Kidney (tissue), 14 donors: ENCODE data around the gene ASTN2. TPM values are rescaled to one million over a fixed set of nuclear protein-coding genes. Genes with fewer than 3 reads are reported as not detected.

ENCODE experiments used
- DNase-seq, 5 donors: peaks; one replicate each; pipeline ENCODE4 v3.0.0-alpha.2; 2013 to 2020
- FAIRE-seq: peaks from 2 replicates; lab custom pipeline; 2012; peaks lifted over from hg19 to GRCh38; lab: Jason Lieb, UNC
- H3K27ac ChIP-seq, 2 donors: one replicate each; pipeline ENCODE4 v1.7.0; 2013; ENCODE audit warnings: low read depth in 2 of 2, low read length in 2 of 2, inconsistent platforms in 1 of 2
- H3K27me3 ChIP-seq: one replicate; pipeline ENCODE4 v1.7.1; 2013; ENCODE audit warnings: low read length, inconsistent platforms; ENCODE audit not compliant: control insufficient read depth, insufficient read depth
- H3K36me3 ChIP-seq, 3 donors: one replicate each; pipeline versions ENCODE4 v1.7.0 to v1.7.1; 2013; ENCODE audit warnings: low read length in 3 of 3, control low read depth in 1 of 3, inconsistent platforms in 1 of 3; ENCODE audit not compliant: insufficient read depth in 3 of 3, control insufficient read depth in 2 of 3
- H3K4me1 ChIP-seq, 3 donors: one replicate each; pipeline versions ENCODE4 v1.7.0 to v1.7.1; 2013; ENCODE audit warnings: low read length in 3 of 3, inconsistent platforms in 1 of 3, low read depth in 1 of 3; ENCODE audit not compliant: control insufficient read depth in 2 of 3, insufficient read depth in 2 of 3
- H3K4me3 ChIP-seq, 3 donors: one replicate each; pipeline versions ENCODE4 v1.7.0 to v1.8.1; 2013; ENCODE audit warnings: low read length in 3 of 3, control low read depth in 1 of 3, inconsistent platforms in 1 of 3
- H3K9ac ChIP-seq, 3 donors: one replicate each; pipeline versions ENCODE4 v1.7.0 to v1.7.1; 2013; ENCODE audit warnings: low read length in 3 of 3, control low read depth in 1 of 3, inconsistent platforms in 1 of 3
- H3K9me3 ChIP-seq, 3 donors: one replicate each; pipeline versions ENCODE4 v1.7.0 to v1.7.1; 2013; ENCODE audit warnings: low read length in 3 of 3, control low read depth in 1 of 3, inconsistent platforms in 1 of 3; ENCODE audit not compliant: control insufficient read depth in 2 of 3, insufficient read depth in 1 of 3
- intact Hi-C: fragments of 100-400 bp; cut with DNase I; formaldehyde crosslinking; loops from one replicate; pipeline ENCODE4 v1.11.1; 2022
- polyA plus RNA-seq: library from polyadenylated mRNA; stranded (reverse); fragments of 350-450 nt; fragmentation: Illumina TruSeq; extraction: RNeasy Lipid Tissue Mini Kit (QIAGEN cat#74804); gene quantifications from one replicate; pipeline ENCODE4 v1.2.3, GENCODE V29; 2014; ENCODE audit warnings: low read depth, low replicate concordance; ENCODE audit not compliant: insufficient read depth
- total RNA-seq: library from RNA; stranded (reverse); fragmentation: NEBNext Ultra II Directional; extraction: Animal tissue kit (Norgen Biotek cat#: 25700); gene quantifications from one replicate; pipeline ENCODE4 v1.2.1, GENCODE V29; 2021
- TF ChIP-seq, protein P1 (sequence below): IDR thresholded peaks from 3 replicates; pipeline ENCODE4 v1.5.1; 2012; ENCODE audit warnings: mild to moderate bottlenecking, moderate library complexity, borderline replicate concordance; ENCODE audit not compliant: insufficient read depth; ENCODE audit errors: extremely low read depth
- donor health status: control.
- donor health status: control.
- donor health status: control.
- donor health status: control.
- donor health status: control.
- donor health status: DM: yes; HTN: yes; CAD: no.
- donor health status: Normal renal cell carcinoma (clear cell type).

ASTN2 gene
- total and polyA plus RNA-seq, 2 donors from 2014 or later: 7.6 to 11.5 TPM

DNA sequence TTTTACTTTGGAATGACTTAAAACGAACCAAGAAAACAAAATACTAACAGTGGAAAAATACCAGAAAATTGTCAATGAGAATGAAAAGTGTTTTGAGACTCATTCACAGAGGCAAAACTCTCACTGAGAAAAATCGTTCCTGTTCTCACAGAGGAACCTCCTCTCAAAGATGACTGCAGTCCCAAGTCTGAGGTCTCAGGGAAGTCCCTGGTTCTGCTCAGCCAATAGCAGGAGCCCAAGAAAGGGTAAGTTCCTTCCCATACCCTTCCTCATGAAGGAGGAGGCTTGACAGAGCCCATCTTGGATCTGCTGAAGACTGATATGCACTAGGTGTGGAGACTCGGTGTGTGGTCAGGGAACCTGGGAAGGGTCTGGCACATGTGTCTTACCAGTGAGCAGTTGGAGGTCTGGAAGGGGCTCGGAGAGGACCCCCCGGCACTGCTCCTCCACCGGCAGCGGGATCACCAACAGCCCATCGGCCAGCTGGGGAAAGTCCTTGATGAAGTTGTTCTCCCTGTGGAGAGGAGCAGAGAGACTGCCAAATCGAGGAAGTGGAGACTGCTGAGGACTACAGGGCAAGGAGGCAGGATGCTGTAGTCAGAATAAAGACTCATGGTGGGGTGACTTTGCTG, 681.7 kb downstream of the ASTN2 start:
- H3K4me3 ChIP-seq: no peak overlapping the region
- H3K4me1 ChIP-seq: no peaks in the 10 kb centered on the region
- H3K9ac ChIP-seq: no peak overlapping the region
- no peaks in the 10 kb centered on the region for H3K27me3 ChIP-seq
- TF ChIP-seq, protein P1, sequence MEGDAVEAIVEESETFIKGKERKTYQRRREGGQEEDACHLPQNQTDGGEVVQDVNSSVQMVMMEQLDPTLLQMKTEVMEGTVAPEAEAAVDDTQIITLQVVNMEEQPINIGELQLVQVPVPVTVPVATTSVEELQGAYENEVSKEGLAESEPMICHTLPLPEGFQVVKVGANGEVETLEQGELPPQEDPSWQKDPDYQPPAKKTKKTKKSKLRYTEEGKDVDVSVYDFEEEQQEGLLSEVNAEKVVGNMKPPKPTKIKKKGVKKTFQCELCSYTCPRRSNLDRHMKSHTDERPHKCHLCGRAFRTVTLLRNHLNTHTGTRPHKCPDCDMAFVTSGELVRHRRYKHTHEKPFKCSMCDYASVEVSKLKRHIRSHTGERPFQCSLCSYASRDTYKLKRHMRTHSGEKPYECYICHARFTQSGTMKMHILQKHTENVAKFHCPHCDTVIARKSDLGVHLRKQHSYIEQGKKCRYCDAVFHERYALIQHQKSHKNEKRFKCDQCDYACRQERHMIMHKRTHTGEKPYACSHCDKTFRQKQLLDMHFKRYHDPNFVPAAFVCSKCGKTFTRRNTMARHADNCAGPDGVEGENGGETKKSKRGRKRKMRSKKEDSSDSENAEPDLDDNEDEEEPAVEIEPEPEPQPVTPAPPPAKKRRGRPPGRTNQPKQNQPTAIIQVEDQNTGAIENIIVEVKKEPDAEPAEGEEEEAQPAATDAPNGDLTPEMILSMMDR: no peak
- no peaks in the 10 kb centered on the region for H3K9me3 ChIP-seq
- H3K27ac ChIP-seq: no peak overlapping the region
- no peaks in the 10 kb centered on the region for H3K36me3 ChIP-seq
- FAIRE-seq (no peak), DNase-seq (no peak)
- intact Hi-C loops: loop anchor here (10.0 kb wide), 1 partner anchor 132 kb away; no protein-coding TSS in a partner anchor

- TF ChIP-seq, protein P1: no peak
- no peak overlapping the region for H3K9ac ChIP-seq
- no peaks in the 10 kb centered on the region for H3K27me3 ChIP-seq
- H3K4me1 ChIP-seq: no peaks in the 10 kb centered on the region
- H3K36me3 ChIP-seq: no peaks in the 10 kb centered on the region
- H3K9me3 ChIP-seq: no peaks in the 10 kb centered on the region
- no peak for DNase-seq
- no peak overlapping the region for H3K4me3 ChIP-seq
- no peak overlapping the region for H3K27ac ChIP-seq
- FAIRE-seq: no peak
- intact Hi-C loops: no loop called here
Measured at GRCh38 chr9:116726602-116727001, 688.3 kb downstream of the ASTN2 start.

- H3K36me3 ChIP-seq: no peaks in the 10 kb centered on the region
- intact Hi-C loops: no loop called here
- H3K4me1 ChIP-seq: no peaks in the 10 kb centered on the region
- TF ChIP-seq, protein P1: no peak
- H3K27ac ChIP-seq: no peak overlapping the region
- no peaks in the 10 kb centered on the region for H3K27me3 ChIP-seq
- FAIRE-seq (no peak), DNase-seq (no peak)
- no peaks in the 10 kb centered on the region for H3K9me3 ChIP-seq
- no peak overlapping the region for H3K9ac ChIP-seq
- H3K4me3 ChIP-seq: no peak overlapping the region
Measured at GRCh38 chr9:116724123-116724522, 690.7 kb downstream of the ASTN2 start.
